Dermis blood vessel endothelial cell (primary cell): Measurements from ENCODE around the gene GPATCH8. TPM values are rescaled to one million over a fixed set of nuclear protein-coding genes. Genes with fewer than 3 reads are reported as not detected.
"Not testable (repeated sequence)": the region's sequence is repeated elsewhere in the genome, so short reads cannot be mapped to it uniquely, and the experiment has no call there.

ENCODE experiments used
- DNase-seq: peaks from one replicate; pipeline ENCODE4 v3.0.0; 2010
- total RNA-seq: library from RNA; depleted of rRNA; stranded (reverse); fragments of >200 nt; gene quantifications from 2 replicates; pipeline ENCODE4 v1.2.3, GENCODE V29; 2014

The GPATCH8 gene
- total RNA-seq: 17.0 and 20.7 TPM in 2 replicates

DNA sequence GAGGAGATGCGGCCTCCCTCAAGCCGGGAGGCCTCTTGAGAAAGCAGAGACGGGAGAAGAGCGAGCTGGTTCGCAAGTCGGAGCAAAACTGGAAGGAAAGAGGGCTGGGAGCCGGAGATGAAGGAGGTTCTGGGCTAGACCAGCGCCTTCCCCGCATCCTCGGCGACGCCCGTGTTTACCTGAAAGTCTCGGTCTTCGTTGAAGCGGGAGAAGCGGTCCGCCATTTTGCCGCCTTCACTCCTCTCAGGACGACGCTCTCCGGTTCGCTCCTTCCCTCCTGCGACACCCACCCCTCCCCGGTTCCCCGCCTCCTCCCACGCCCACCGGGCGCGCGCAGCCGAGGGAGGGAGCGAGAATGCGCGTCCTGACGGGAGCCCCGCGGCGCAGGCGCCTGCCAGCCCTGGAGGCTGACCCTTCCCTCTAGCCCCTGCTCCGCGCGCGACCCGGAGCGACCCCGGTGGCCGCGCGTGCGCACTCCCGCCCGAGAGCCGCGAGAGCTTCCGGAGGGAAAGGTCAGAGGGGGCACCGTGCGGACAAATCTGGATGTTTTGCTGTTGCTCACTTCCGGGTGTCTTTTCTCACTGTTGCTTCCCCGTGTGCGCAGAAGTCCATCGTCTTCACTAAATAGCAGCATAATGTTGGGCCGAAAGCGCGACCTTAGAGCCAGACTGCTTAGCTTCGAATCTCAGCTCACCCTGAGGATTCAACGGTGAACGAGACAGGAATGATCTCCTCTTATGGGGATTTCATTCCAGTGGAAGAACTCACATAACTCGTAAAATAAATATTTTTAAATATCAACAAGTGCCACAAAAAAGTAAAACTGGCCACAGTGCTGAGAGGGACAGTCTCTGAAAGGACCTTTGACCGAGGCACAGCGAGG is at the start of gene GPATCH8:
Gene GPATCH8 (minus strand): TSS at position 260 of the 883 bp plus-strand sequence. CDS start 36 bp downstream, at position 224.
- peak; percentile 90 for DNase-seq

DNA sequence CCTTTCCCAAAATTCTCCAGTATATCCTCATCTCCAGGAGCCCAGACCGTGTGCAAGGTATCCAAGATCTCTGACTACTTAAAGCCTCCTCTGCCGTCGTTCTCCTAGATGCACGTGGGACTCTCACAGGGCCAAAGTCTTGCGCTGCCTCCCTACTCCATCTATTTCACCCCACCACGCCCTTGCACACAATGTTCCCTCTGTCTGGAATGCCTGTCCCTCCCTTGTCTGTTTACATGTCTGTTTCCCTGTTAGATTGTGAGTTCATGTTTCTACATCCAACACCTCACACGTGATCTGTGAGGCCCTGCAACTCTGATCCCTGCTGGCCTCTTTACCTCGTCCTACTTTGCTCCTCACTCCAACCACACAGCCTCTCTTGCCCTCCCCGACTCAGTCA is 49.2 kb upstream of the GPATCH8 start:
- no peak for DNase-seq

DNA sequence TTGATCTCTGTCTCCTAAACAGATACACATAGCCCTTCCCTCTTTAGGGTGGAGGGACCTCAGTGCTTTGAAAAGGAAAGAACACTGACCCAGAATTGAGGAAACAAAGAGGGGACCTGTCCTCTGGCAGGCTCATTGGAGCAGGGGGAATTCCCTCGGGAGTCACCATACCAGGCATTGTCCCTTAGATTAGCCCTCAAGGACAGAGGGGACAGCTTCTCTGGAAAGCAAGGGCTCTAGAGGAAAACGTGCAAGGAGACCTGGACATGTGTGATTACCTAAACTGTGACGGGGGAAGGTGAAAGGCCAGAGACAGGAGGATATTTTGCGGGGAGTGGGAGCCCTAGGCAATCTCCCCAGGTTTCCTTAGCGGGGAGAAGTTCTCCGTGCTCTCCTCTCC is 46.5 kb upstream of the GPATCH8 start:
- no peak for DNase-seq

DNA sequence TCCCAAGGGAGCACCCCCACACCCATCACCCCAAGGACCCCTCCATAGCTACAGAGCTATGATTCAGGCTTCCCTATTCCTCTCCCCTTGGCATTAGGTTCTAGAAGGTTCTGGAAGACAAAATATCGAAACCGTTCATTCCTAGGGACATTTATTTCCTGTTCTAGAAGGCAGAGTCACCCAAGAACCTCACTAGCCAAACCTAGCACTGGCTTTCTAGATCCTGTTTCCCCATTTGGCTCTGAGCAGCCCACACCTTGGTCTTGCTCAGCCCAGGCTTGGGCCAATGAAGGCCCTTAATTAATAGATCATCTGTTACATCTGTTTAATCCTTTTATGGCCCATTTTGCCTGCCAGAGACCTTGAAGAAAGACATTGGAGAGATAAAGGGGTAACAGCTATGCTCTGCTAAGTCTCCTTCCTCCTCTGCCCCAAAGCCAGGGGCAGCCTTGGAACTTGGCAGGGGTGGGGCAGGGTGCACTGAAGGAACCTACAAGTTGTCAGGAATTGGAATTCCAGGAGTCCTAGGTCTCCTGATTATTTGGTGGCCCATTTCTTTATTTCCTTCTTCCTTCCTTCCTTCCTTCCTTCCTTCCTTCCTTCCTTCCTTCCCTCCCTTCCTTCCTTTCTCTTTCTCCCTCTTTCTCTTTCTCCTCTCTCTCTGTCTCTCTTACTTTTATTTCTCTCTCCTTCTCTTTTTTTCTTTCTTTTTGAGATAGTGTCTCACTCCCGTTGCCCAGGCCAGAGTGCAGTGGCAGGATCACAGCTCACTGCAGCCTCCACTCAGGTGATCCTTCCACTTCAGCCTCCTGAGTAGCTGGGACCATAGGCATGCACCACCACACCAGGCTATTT is 45.4 kb upstream of the GPATCH8 start:
- DNase-seq: no peak

DNA sequence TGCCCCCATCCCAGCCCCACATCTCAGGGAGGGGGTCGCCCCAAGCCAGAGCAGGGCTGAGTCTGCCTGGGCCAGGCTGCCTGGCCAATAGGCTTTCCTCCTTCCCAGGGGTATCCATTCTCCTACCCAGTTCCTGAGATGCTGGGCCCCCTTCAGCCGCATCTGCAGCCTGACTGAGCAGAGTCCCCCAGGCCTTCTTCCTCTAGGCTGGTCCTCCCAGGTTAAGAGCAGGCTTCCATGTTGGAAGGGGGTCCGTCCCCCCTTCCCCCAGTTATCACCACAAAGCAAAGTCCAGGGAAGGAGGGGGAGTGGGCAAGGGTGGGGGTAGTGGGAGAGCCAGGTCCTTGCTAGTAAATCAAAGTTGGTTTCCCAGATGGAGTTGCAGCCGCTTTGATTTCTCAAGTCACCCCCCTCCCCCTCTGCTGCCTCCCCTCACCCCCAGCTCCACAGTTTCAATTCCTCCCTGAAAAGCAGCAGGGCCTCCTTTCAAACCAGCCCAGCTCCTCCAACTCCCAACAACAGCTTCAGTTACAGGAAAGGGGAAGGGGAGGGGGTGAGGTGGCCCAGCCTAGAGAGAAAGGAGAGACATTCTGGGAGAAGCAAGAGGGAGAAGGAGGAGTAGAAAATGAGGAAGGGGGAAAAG is 44.5 kb upstream of the GPATCH8 start:
- DNase-seq: no peak

DNA sequence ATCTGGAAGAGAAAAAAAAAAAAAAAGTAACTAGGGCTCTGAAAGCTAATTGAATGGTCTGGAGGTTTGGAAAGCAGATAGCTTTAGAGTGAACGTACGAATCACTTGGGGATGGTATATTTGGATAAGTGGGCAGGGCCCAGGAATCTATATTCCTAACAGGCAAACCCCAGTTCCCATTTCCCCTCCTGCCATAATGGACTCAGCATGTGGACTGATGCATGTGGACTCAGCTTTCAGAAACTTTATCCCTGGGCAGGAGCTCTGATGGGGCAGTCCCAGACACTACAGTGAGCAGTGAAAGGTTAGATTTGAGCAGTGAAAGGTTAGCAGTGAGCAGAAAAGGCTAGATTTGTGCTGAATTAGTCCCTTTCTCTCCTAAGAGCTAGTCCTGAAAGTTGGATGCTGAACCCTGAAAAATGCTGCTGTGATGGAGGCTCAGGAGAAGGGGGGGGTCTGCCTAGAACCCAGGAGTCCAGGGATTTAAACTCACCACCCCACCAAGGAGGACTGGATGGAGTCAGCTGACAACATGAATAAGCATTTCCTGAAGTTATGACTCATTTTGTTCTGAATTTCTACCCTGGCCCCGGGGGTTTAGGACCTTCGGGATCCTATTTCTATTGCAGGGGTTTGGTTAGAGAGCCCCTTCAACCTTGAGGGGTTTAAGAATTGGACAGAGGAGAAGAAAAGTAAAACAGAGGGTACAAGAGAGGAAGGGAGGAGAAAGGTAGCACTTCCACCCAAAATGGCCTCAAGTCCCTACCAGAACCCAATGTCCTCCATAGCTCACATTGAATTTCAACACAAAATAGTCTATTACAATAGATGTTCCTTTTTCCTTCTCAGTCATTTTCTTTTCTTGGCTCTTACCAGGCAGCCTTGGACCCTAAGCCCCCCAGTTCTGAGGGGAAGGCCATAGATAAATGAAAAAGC is 43.7 kb upstream of the GPATCH8 start:
- peak; percentile 55 for DNase-seq

DNA sequence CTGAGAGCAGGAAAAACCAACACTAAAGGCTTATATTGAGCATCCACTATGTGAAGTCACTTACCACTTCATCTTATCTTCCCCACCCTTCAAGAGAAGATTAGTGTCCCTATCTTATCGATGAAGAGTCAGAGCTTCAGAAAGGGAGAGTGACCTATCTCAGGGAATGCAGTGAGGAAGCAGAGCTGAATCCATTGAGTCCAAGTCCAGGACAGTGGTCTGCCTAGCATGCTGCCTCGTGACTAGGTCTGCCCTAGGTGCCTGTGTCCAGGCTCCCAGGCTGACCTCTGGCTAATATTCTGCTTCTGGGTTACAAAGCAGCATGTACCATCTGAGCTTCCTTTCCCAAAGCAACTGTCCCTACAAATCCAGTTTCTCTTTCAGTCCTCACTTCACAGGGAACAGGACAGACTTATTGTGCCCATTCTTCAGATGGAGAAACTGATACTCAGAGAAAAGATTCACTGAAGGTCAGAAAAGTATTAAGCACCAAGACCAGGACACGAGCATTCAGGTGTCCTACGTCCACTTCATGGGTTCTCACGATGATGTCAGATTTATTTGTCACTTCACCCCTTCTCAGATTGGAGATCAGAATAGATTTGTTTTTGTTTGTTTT is 40.8 kb upstream of the GPATCH8 start:
- no peak for DNase-seq

DNA sequence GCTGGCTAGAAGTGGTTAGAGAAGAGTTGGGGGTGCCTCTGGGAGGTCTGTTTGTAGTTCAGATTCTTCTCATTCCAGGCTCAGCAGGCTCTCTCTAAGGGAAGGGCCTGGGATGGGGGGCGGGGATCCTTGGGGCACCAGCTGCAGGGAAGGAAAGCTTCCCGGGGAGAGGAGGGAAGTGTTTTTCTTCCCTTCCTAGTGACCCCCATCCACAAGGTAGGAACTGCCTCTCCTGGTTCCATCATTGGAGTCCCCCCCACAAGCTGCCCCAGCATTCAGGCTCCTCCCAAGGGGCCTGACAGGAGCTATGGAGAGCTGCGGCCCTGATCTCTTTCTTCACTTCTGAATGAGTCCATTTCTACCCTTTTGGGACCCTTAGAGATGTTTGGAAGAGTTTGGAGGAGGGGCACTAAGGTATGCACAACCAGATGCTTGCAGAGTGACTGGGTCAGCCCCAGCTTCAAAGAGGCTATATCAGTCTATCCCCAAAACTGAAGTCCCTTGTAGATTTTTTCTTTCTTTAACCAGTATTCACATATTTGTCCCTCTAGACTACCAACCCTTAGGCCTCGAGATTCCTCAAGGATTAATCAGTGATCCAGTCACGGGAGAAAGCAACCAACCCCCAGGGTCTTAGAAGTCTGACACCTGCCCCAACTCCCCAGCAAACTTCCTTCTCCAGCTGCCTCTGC is 40.2 kb upstream of the GPATCH8 start:
- DNase-seq: no peak

DNA sequence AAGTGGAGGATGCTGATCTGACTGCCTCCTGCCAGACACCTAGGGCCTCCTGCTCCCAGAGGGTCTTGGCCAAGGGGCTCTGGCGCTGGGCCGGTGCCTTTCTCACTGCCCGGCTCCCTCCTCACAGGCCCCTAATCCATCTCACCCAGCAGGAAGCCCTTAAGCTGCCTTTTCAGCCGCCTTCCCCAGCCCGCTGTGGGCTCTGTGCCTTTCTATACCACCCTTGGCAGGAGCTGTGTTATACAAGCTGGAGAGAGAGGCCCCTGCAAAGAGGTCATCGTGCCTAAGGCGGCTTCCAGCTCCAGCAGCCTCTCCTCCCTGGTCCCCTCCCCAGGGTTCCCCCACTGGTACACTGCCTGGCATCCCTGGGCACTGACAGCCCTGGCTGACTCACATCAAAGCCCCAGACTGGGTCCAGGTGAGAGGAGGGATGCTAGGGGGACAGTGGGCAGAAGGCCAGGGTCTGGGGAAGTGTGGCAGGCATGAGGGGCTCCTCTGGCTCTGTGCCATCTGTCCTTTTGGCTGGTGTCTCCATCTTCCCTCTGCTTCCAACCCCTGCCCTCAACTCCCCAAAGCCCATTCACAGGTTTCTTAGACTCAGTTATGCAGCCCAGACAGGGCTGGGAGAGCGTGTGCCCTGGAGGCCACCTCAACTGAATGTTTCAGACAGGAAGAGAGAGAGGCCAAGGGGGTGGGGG is 38.8 kb upstream of the GPATCH8 start:
- no peak for DNase-seq

DNA sequence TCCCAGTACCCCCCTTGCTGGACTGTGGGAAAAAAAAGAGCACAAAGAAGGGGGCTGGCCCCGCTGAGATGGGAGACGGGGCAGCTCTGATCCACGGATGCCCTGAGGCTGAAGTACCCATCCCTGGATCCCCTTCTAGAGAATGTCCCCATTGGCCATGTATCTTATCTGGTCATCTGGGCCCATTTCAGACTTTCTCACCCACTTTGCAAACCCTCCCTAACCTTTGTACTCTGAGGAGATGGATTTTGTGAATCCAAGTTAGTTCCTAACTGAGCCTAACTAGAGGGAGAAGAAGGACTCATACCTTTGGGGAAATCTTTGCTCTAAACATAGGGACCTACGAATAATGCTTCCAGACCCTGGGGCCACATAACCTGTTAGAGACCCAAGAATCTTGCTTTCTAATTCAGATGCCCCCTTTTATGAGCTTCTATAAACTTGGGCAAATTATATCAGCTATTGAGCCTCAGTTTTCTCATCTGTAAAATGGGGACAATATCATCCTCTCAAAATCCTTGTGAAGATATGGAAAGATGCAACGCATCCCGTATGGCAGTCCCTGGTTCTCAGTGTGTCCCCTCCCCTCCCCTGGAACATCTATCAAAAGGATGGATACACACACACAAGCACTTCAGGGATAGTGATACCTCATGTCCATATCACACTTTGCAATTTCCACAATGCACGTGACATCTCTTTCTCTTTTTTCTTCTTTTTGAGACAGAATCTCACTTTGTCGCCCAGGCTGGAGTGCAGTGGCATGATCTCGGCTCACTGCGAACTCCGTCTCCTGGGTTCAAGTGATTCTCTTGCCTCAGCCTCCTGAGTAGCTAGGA is 37.3 kb upstream of the GPATCH8 start:
- no peak for DNase-seq

DNA sequence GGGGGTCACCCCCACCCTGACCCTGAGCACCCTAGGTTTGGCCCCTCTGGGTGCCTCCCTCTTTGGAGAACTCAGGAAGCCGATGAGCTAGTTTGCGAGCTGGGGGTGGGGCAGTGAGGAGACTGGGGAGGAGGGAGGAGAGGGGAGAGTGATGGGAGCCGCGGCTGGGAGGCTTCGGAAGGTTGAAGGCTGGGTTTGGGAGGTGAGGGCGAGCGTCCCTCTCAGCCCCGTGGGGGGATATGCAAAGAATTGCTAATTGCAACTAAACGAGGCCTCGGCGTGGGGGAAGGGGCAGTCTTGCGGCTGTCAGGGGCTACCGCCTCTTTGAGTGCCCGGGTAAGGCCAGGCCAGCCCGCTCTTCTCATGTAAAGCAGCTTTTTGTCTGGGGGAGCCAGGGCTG is 36.5 kb upstream of the GPATCH8 start:
- no peak for DNase-seq

DNA sequence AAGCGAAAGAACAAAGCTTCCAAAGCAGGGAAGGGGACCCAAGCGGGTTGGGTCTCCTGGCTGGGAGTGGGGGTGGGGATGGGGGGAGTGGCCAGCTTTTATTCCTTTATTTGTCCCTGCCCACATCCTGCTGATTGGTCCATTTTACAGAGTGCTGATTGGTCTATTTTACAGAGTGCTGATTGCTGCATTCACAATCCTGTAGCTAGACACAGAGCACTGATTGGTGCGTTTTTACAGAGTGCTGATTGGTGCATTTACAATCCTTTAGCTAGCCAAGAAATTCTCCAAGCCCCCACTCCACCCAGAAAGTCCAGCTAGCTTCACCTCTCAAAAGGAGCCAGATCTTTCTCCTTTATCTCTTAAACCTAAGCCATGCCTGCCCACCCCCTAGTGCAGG is 34.7 kb upstream of the GPATCH8 start:
- not testable (repeated sequence) for DNase-seq

DNA sequence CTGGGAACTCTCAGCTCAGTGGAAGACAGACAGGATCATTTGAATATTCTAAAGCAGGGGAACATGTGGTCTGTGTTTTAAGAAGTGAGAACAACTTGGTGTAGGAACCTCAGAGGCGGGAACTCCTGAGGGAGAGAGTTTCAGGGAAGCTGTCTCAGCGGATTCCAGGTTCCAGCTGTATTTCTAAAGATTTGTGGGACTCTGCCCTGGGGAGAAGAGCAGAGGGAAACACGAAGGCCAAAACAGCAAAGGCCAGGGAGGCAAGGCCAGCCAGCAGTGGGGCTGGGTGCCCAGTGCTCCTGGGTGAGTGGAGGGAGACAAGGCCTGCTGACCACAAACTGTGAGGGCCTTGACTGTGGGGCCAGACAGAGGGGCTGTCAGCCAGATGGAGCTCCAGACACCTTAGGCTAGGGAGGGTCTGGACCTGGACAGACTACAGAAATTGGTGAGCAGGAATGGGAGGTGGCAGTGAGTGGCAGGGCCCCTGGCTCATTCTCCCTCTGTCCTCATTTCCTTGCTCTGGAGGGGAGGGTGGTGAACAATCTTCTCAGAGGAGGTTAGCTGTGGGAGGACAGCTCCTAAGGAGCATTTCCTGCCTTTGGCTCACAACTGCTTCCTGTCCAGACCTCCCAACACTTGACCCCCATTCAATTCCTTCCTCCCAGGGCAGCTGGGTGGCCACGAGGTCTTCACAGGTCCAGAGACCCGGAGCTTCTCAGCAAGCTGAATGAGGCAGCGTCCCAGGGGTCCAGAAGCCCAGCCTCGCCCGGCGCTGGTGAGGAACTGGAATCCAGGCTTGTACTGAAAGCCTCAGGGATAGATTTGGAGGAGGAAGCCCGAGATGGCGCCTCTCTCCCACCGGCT is 33.1 kb upstream of the GPATCH8 start:
- DNase-seq: peak; percentile 52

DNA sequence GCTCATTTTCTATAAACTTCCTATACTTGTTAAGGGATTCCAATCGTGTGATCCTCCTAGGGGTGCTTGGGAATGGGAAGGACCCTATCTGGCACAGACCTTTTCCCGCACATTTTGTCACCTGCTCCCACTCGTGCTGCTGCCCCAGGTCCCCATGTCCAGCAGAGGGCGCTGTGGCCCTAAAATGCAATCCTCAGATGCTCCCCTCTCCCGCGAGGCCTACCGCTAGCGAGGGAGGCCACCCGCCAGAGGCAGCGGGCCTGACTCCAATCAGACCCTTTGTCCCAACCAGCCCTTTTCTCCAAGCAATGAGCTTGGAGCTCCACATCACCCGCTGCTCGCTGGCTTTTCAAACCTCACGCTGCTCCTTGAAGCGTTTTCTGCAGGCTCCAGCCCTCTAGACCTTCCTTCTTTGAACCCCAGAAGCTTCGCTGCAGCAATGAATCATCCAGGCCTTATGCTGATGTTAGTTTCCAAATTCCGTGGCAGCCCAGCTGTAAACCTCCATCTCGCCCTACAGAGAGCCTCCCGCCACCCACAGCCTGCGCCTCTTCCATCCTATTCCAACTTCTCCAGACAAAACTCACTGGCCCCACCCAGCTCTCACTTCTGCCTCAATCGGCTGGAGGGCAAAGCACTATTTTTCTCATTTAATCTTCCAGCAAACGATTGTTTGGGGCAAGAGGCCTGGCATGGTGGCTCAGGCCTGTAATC is 30.5 kb upstream of the GPATCH8 start:
- DNase-seq: peak; percentile 89

DNA sequence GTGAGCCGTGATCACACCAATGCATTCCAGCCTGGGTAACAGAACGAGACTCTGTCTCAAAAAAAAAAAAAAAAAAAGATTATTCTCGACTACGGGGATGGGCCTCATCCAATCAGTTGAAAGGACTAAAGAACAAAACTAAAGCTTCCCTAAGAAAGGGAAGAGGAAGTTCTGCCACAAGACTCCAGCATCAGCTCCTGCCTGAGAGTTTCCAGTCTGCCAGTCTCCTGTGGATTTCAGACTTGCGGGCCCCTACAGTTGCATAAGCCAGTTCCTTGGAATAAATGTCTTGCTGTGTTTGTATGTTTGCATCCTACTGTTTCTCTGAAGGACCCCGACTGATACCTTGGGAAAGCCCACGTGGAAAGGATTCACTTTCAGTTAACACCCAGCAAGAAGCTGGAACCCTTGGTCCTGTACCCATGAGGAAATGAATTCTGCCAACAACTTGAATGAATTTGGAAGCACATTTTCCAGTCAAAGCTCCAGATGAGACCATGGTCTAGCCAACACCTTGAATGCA is 27.8 kb upstream of the GPATCH8 start:
- DNase-seq: no peak

DNA sequence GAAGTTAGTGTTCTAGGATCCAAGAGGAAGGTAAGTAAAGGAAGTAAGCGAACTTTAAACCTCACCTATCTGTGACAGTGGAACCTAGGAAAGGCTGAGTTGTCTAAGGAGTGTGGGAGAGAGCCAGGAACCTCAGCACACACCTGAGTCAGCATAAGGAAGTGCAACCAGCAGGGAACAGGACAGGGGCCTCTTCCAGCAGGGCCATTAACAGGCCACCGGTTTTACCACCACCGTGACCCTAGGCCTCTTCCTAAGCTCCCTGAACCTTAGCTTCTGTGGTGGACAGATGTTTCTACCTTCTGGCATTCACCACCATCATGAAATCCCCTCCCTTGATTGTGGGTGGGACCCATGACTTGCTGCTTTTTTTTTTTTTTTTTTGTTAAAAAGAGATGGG is 26.7 kb upstream of the GPATCH8 start:
- DNase-seq: no peak

DNA sequence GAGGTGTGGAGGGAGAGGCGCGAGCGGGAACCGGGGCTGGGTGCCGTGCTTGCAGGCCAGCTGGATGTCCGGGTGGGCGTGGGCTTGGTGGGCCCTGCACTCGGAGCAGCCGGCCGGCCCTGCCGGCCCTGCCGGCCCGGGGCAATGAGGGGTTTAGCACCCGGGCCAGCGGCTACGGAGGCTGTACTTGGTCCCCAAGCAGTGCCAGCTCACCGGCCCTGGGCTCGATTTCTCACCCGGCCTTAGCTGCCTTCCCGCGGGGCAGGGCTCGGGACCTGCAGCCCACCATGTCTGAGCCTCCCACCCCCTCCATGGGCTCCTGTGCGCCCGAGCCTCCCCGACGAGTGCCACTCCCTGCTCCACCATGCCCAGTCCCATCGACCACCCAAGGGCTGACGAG is 24.7 kb upstream of the GPATCH8 start:
- no peak for DNase-seq
